SU-DHL-6 (cell line): Measurements from ENCODE around the gene SRP19.
"Not testable (repeated sequence)": the region's sequence is repeated elsewhere in the genome, so short reads cannot be mapped to it uniquely, and the experiment has no call there.

Experiments
- H2AFZ ChIP-seq: fragments of 200-600 bp; sonication (generic); 2 replicates; pipeline ENCODE4 v1.6.1; 2014; ENCODE audit warnings: low read depth, mild to moderate bottlenecking, moderate library complexity, mixed read lengths, antibody characterized with exemption, low read length; ENCODE audit not compliant: severe bottlenecking
- H3F3A ChIP-seq: fragments of 200-600 bp; shearing (Covaris generic); 2 replicates; pipeline ENCODE4 v1.6.0; 2016; ENCODE audit warnings: antibody characterized with exemption, mild to moderate bottlenecking; ENCODE audit not compliant: insufficient read depth
- H3K27ac ChIP-seq: fragments of 200-600 bp; sonication (generic); 2 replicates; pipeline ENCODE4 v1.5.1; 2016; ENCODE audit warnings: low read depth, mild to moderate bottlenecking, low read length, moderate library complexity, mixed read lengths
- H3K27me3 ChIP-seq: fragments of 200-600 bp; sonication (generic), shearing (Covaris generic); 2 replicates; pipeline ENCODE4 v1.6.0; 2014; ENCODE audit warnings: mild to moderate bottlenecking, low read length
- H3K36me3 ChIP-seq: fragments of 200-600 bp; sonication (generic); 2 replicates; pipeline ENCODE4 v1.6.1; 2014; ENCODE audit warnings: mild to moderate bottlenecking, low read length, mixed read lengths
- H3K4me2 ChIP-seq: fragments of 300-600, 200-600 bp; shearing (Covaris generic), sonication (generic); 2 replicates; pipeline ENCODE4 v1.6.0; 2014; ENCODE audit warnings: low read length, low read depth, mild to moderate bottlenecking; ENCODE audit not compliant: poor library complexity, severe bottlenecking
- H3K4me3 ChIP-seq: fragments of 200-600 bp; sonication (generic); 2 replicates; pipeline ENCODE4 v1.5.1; 2014; ENCODE audit warnings: antibody characterized with exemption, low read length, mild to moderate bottlenecking, mixed read lengths; ENCODE audit not compliant: insufficient read depth, poor library complexity, severe bottlenecking
- H3K79me2 ChIP-seq: fragments of 200-600 bp; sonication (generic); 2 replicates; pipeline ENCODE4 v1.6.1; 2014; ENCODE audit warnings: mild to moderate bottlenecking, low read length, moderate library complexity; ENCODE audit not compliant: insufficient read depth
- H3K9ac ChIP-seq: fragments of 200-600 bp; sonication (generic); 2 replicates; pipeline ENCODE4 v1.7.0; 2014; ENCODE audit warnings: mild to moderate bottlenecking, low read length
- H3K9me2 ChIP-seq: fragments of 200-600 bp; sonication (generic); replicated peaks from 2 replicates; pipeline ENCODE4 v1.6.1; 2014; ENCODE audit warnings: low read length; ENCODE audit not compliant: insufficient read depth
- H3K9me3 ChIP-seq: fragments of 200-600 bp; sonication (generic); 2 replicates; pipeline ENCODE4 v1.6.1; 2014; ENCODE audit warnings: low read length, mixed read lengths; ENCODE audit not compliant: insufficient read depth
- H4K20me1 ChIP-seq: fragments of 200-600 bp; sonication (generic); 2 replicates; pipeline ENCODE4 v1.6.1; 2014; ENCODE audit warnings: low read depth, mild to moderate bottlenecking, antibody characterized with exemption, low read length, moderate library complexity, mixed read lengths
- CTCF ChIP-seq: fragments of 200-600 bp; sonication (generic); IDR thresholded peaks from one replicate; pipeline ENCODE4 v1.5.1; 2017; ENCODE audit warnings: antibody characterized with exemption, mild to moderate bottlenecking, low read length, moderate library complexity; ENCODE audit not compliant: insufficient read depth, poor library complexity, severe bottlenecking
- EZH2phosphoT487 ChIP-seq: fragments of 200-600 bp; sonication (generic), shearing (Covaris generic); conservative IDR thresholded peaks from 2 replicates; pipeline ENCODE4 v1.6.1; 2018; ENCODE audit warnings: mild to moderate bottlenecking, antibody characterized with exemption, low read length, moderate library complexity, mixed read lengths

The SRP19 gene

GRCh38 chr5:112895682-112896081 is 34.6 kb downstream of the SRP19 start:
- Histone ChIP-seq H3K79me2 (peaks cover 14% of the 10 kb centered on the region), H3K9me2 (no peaks in the 10 kb centered on the region), H3F3A (peaks cover 7% of the 10 kb centered on the region; the same call in 1 of the 2 replicates), H4K20me1 (no peaks in the 10 kb centered on the region), H3K9ac (no peak overlapping the region), H3K27ac (no peak overlapping the region), H2AFZ (no peak overlapping the region), H3K27me3 (no peaks in the 10 kb centered on the region), H3K9me3 (no peaks in the 10 kb centered on the region), H3K4me2 (no peak overlapping the region), H3K4me3 (no peak overlapping the region), H3K36me3 (peaks cover 22% of the 10 kb centered on the region)
- no peak for TF ChIP-seq CTCF
- no peak for TF ChIP-seq EZH2phosphoT487

GRCh38 chr5:112902561-112902960 is 41.5 kb downstream of the SRP19 start:
- H3K27me3 ChIP-seq: no peaks in the 10 kb centered on the region
- no peak overlapping the region for H3K4me2 ChIP-seq
- no peaks in the 10 kb centered on the region for H3K9me3 ChIP-seq
- no peak overlapping the region for H3K27ac ChIP-seq
- H3K79me2 ChIP-seq: peaks cover 31% of the 10 kb centered on the region
- H3K9me2 ChIP-seq: no peaks in the 10 kb centered on the region
- TF ChIP-seq EZH2phosphoT487 (no peak), CTCF (no peak)
- H4K20me1 ChIP-seq: no peaks in the 10 kb centered on the region
- no peak overlapping the region for H3K4me3 ChIP-seq
- H3K9ac ChIP-seq: no peak overlapping the region
- H3F3A ChIP-seq: peaks cover 7% of the 10 kb centered on the region; the same call in 1 of the 2 replicates
- peaks cover 14% of the 10 kb centered on the region for H3K36me3 ChIP-seq
- no peak overlapping the region for H2AFZ ChIP-seq

- H3K79me2 ChIP-seq: peaks cover 43% of the 10 kb centered on the region
- H3F3A ChIP-seq, H4K20me1 ChIP-seq, H2AFZ ChIP-seq, H3K9ac ChIP-seq, H3K36me3 ChIP-seq, H3K9me3 ChIP-seq, H3K4me2 ChIP-seq, H3K9me2 ChIP-seq, H3K27me3 ChIP-seq, H3K27ac ChIP-seq, H3K4me3 ChIP-seq: not testable (repeated sequence)
Measured at GRCh38 chr5:112904996-112905395, 43.9 kb downstream of the SRP19 start.

- no peaks in the 10 kb centered on the region; the same call in 1 of the 2 replicates for H4K20me1 ChIP-seq
- TF ChIP-seq CTCF: no peak
- TF ChIP-seq EZH2phosphoT487: no peak
- H3K36me3 ChIP-seq: peaks cover 11% of the 10 kb centered on the region; the same call in 1 of the 2 replicates
- H2AFZ ChIP-seq: no peak overlapping the region
- no peaks in the 10 kb centered on the region for H3K9me2 ChIP-seq
- no peak overlapping the region for H3K4me3 ChIP-seq
- H3F3A ChIP-seq: 0 out of 2 replicates have a peak, but pooled peaks cover 3% of the 10 kb centered on the region
- H3K4me2 ChIP-seq: no peak overlapping the region
- no peaks in the 10 kb centered on the region for H3K9me3 ChIP-seq
- H3K27me3 ChIP-seq: no peaks in the 10 kb centered on the region
- H3K79me2 ChIP-seq: peaks cover 57% of the 10 kb centered on the region
- no peak overlapping the region for H3K27ac ChIP-seq
- H3K9ac ChIP-seq: no peak overlapping the region
Measured at GRCh38 chr5:112906637-112907036, 45.5 kb downstream of the SRP19 start.
